ENCODE results near the gene IRAK2.

IRAK2 gene

GRCh38 chr3:10224794-10225665 lies 60.3 kb downstream of the IRAK2 start:
- peak; percentile 83 to 90 (median 86) for DNase-seq

- DNase-seq = no peak
Measured at GRCh38 chr3:10226293-10226692, 61.6 kb downstream of the IRAK2 start.

GRCh38 chr3:10228248-10228950 lies 63.7 kb downstream of the IRAK2 start:
- DNase-seq = peak; percentile 87 to 96 (median 90)

- DNase-seq = no peak
Measured at GRCh38 chr3:10229576-10229975, 64.9 kb downstream of the IRAK2 start.

- DNase-seq = peak; percentile 88 to 96 (median 92)
Measured at GRCh38 chr3:10232137-10232536, 67.4 kb downstream of the IRAK2 start.

- DNase-seq = no peak
Measured at GRCh38 chr3:10233988-10234387, 69.3 kb downstream of the IRAK2 start.

GRCh38 chr3:10234526-10235230 lies 70.0 kb downstream of the IRAK2 start:
- DNase-seq = no peak

- DNase-seq = no peak
Measured at GRCh38 chr3:10235551-10235950, 70.8 kb downstream of the IRAK2 start.

GRCh38 chr3:10238345-10239183 lies 73.8 kb downstream of the IRAK2 start:
- DNase-seq = peak in 3 of 4 experiments; percentile 50 to 54 (median 53)

GRCh38 chr3:10240799-10241198 lies 76.1 kb downstream of the IRAK2 start:
- DNase-seq = peak in 3 of 4 experiments; percentile 36 to 70 (median 59)

GRCh38 chr3:10242182-10243065 lies 77.7 kb downstream of the IRAK2 start:
- peak; percentile 84 to 91 (median 90) for DNase-seq

- no peak for DNase-seq
Measured at GRCh38 chr3:10244009-10244408, 79.3 kb downstream of the IRAK2 start.

GRCh38 chr3:10245081-10245712 lies 80.5 kb downstream of the IRAK2 start:
- peak; percentile 29 to 68 (median 47) for DNase-seq

- no peak for DNase-seq
Measured at GRCh38 chr3:10247679-10248183, 83.0 kb downstream of the IRAK2 start.

- peak; percentile 91 to 97 (median 96) for DNase-seq
Measured at GRCh38 chr3:10248184-10248983, 83.7 kb downstream of the IRAK2 start, which contains the start of gene TATDN2. TATDN2 (plus strand) TSS chr3:10248459; CDS start chr3:10249201, 742 bp downstream.

GRCh38 chr3:10248984-10249748 lies 84.4 kb downstream of the IRAK2 start:
- DNase-seq = peak; percentile 70 to 89 (median 81)

- DNase-seq = no peak
Measured at GRCh38 chr3:10249833-10250232, 85.1 kb downstream of the IRAK2 start.

GRCh38 chr3:10251006-10251405 lies 86.3 kb downstream of the IRAK2 start:
- no peak for DNase-seq

Measured in suppressor macrophage (primary cell).